Testis (tissue), 3 donors: ENCODE data around the gene CCDC30. TPM values are rescaled to one million over a fixed set of nuclear protein-coding genes. Genes with fewer than 3 reads are reported as not detected.
"Not testable (repeated sequence)": the region's sequence is repeated elsewhere in the genome, so short reads cannot be mapped to it uniquely, and the experiment has no call there.

Source experiments
- DNase-seq: peaks from one replicate; pipeline ENCODE4 v3.0.0-alpha.2; 2019
- H3K27ac ChIP-seq, 2 donors: fragments of 200-600 bp; sonication (generic); one replicate each; pipeline ENCODE4 v1.5.1; 2019
- H3K27me3 ChIP-seq: fragments of 200-600 bp; sonication (generic); one replicate; pipeline ENCODE4 v1.5.1; 2019
- H3K36me3 ChIP-seq: fragments of 200-600 bp; sonication (generic); one replicate; pipeline ENCODE4 v1.5.1; 2017; ENCODE audit warnings: low read depth; ENCODE audit errors: missing control alignments
- H3K4me1 ChIP-seq: fragments of 200-600 bp; sonication (generic); one replicate; pipeline ENCODE4 v1.5.1; 2019
- H3K4me3 ChIP-seq, 2 donors: fragments of 200-600 bp; sonication (generic); one replicate each; pipeline ENCODE4 v1.5.1; 2017 to 2019
- H3K9me3 ChIP-seq: fragments of 200-600 bp; sonication (generic); one replicate; pipeline ENCODE4 v1.5.1; 2017
- CTCF ChIP-seq, 3 experiments: fragments of 450-650 bp in 2 of 3; fragments of 200-600 bp in 1 of 3; sonication (generic) in 1 of 3; IDR thresholded peaks; one replicate each; pipeline ENCODE4 v1.5.1; 2016 to 2019; ENCODE audit warnings: antibody characterized with exemption in 3 of 3, mild to moderate bottlenecking in 2 of 3, moderate library complexity in 1 of 3
- POLR2A ChIP-seq: fragments of 450-650 bp; IDR thresholded peaks from one replicate; pipeline ENCODE4 v1.6.1; 2017; ENCODE audit warnings: antibody characterized with exemption, mild to moderate bottlenecking, moderate library complexity
- WGBS, 2 donors: methylation state at CpG; one replicate each; pipeline ENCODE4 v1.1.5; 2018; 5-methylcytosine and 5-hydroxymethylcytosine counted together
- intact Hi-C: fragments of 100-400 bp; cut with DNase I; formaldehyde crosslinking; loops from one replicate; pipeline ENCODE4 v1.15.1; 2023; ENCODE audit warnings: low total_unique reads
- polyA plus RNA-seq: library from polyadenylated mRNA; stranded (reverse); fragments of 350-450 nt; fragmentation: Illumina TruSeq; extraction: RNeasy Lipid Tissue Mini Kit (QIAGEN cat#74804); gene quantifications from one replicate; pipeline ENCODE4 v1.2.3, GENCODE V29; 2014; ENCODE audit warnings: low read depth, low replicate concordance; ENCODE audit not compliant: insufficient read depth
- total RNA-seq, 2 donors: library from RNA; depleted of rRNA; stranded (reverse); fragments of >200 nt; gene quantifications; one replicate each; pipeline ENCODE4 v1.2.3, GENCODE V29; 2016

Gene CCDC30
- total and polyA plus RNA-seq, 3 donors from 2014 or later: 5.8 to 16.1 (median 14.6) TPM

GRCh38 chr1:42504535-42505128 is 41.5 kb downstream of the CCDC30 start:
- intact Hi-C loops: no loop called here
- Histone ChIP-seq H3K36me3 (no peaks in the 10 kb centered on the region), H3K9me3 (no peaks in the 10 kb centered on the region), H3K27me3 (no peaks in the 10 kb centered on the region), H3K27ac (no peak overlapping the region), H3K4me1 (no peaks in the 10 kb centered on the region), H3K4me3 (no peak overlapping the region)
- WGBS, 2 donors: 93 to 95% methylated on average over 2 of the region's 2 CpGs
- TF ChIP-seq POLR2A (no peak), CTCF (IDR thresholded peaks at IDR 0.05) (no peak)
- no peak for DNase-seq

GRCh38 chr1:42506576-42506975 is 43.5 kb downstream of the CCDC30 start:
- Histone ChIP-seq H3K9me3 (no peaks in the 10 kb centered on the region), H3K27ac (no peak overlapping the region), H3K4me3 (no peak overlapping the region), H3K36me3 (no peaks in the 10 kb centered on the region), H3K27me3 (no peaks in the 10 kb centered on the region), H3K4me1 (no peaks in the 10 kb centered on the region)
- no peak for TF ChIP-seq CTCF (IDR thresholded peaks at IDR 0.05)
- no peak for TF ChIP-seq POLR2A
- no peak for DNase-seq
- intact Hi-C loops: no loop called here
- WGBS, 2 donors: 77 to 94% methylated on average over 1 of the region's 1 CpG

GRCh38 chr1:42511581-42512155 is 48.6 kb downstream of the CCDC30 start:
- intact Hi-C loops: not testable (repeated sequence)
- TF ChIP-seq CTCF (IDR thresholded peaks at IDR 0.05): peak in 2 of 3 experiments; percentile 11 to 38
- 73 to 81% methylated on average over 6 of the region's 6 CpGs for WGBS, 2 donors

GRCh38 chr1:42518908-42519307 is 55.8 kb downstream of the CCDC30 start:
- Histone ChIP-seq H3K9me3 (no peaks in the 10 kb centered on the region), H3K4me1 (no peaks in the 10 kb centered on the region), H3K36me3 (no peaks in the 10 kb centered on the region), H3K4me3 (no peak overlapping the region), H3K27ac (no peak overlapping the region), H3K27me3 (no peaks in the 10 kb centered on the region)
- 62 to 90% methylated on average over 1 of the region's 1 CpG for WGBS, 2 donors
- intact Hi-C loops: no loop called here
- no peak for TF ChIP-seq POLR2A
- DNase-seq: no peak

More at GRCh38 chr1:42511581-42512155, 48.6 kb downstream of the CCDC30 start:
- H3K27me3 ChIP-seq, H3K36me3 ChIP-seq, H3K4me1 ChIP-seq, H3K4me3 ChIP-seq, H3K9me3 ChIP-seq, DNase-seq, H3K27ac ChIP-seq: not testable (repeated sequence)

- no peak for DNase-seq
- intact Hi-C loops: no loop called here
- no peak for TF ChIP-seq POLR2A
- TF ChIP-seq CTCF (IDR thresholded peaks at IDR 0.05): no peak
- H3K4me3 ChIP-seq: no peak overlapping the region
- H3K27ac ChIP-seq: no peak overlapping the region
- no peaks in the 10 kb centered on the region for H3K9me3 ChIP-seq
- no peaks in the 10 kb centered on the region for H3K36me3 ChIP-seq
- no peaks in the 10 kb centered on the region for H3K4me1 ChIP-seq
- WGBS, 2 donors: 91 to 93% methylated on average over 3 of the region's 3 CpGs
- H3K27me3 ChIP-seq: no peaks in the 10 kb centered on the region
These were observed 60.1 kb downstream of the CCDC30 start for GRCh38 chr1:42523171-42523570.
